HG03060 (cell line): ENCODE measurements around the gene SPTLC3.

Experiments used
- ATAC-seq: cut with Tn5 transposase; IDR thresholded peaks from one replicate; pipeline ENCODE4 v1.9.1; 2021; ENCODE audit warnings: low read depth, moderate number of reproducible peaks; ENCODE audit not compliant: unreplicated experiment

SPTLC3 gene

DNA sequence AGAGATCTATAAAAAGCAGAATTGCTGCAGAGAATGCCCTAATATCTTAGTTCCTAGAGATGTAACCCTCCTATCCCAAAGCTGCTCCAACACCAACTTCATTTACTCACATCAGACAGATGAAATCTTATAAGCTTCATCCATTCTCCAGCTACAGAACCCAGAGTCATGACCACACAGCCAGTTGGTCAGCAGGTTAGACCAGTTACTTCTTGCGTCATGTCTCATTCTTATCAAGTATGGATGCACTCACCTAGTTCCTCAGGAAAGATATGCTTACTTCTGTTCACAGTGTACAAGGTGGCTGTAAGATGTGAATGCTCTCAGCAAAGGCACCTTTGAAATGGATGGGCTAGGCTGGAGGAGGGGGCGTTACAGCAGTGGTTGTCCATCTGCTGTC is 164.4 kb downstream of the SPTLC3 start:
- no peak for ATAC-seq

GRCh38 chr20:13174402-13174801 is 165.6 kb downstream of the SPTLC3 start:
- peak; percentile 87 for ATAC-seq

- ATAC-seq: no peak
These were observed 172.5 kb downstream of the SPTLC3 start for GRCh38 chr20:13180986-13181889.

GRCh38 chr20:13183005-13183404 is 174.2 kb downstream of the SPTLC3 start:
- ATAC-seq: no peak

DNA sequence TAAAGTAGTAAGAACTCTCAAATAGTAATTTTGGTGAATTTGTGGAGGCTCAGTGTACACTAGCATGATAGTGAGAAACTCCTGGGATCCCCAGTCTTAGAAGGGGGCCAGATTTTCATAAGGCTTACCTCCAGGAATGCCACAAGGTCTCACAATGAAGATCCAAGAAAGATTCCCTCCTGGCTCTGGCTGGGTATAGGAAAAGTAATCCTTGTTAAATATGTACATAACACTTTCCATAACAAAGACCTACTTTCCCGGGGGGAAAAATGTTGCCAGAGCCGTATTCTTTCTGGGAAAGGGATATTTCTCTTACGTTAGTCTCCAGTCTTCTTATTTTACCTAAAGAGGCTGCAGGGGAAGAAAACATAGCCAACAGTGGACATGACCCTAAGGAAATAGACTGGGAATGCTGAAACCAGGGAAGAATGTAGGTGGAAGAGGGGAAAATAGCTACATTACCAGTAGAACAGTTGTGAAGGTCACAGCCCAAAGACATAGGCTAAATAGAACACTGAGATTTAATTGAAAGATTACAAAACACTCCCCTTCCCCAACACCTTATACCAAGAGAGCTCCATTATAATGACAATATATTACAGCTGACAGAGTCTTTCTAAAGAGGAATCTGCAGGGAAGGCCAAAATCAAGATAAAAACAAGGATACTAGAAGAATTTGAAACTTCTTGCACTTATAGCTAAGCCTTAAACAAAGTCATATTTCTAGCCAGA is 177.4 kb downstream of the SPTLC3 start:
- ATAC-seq: no peak

DNA sequence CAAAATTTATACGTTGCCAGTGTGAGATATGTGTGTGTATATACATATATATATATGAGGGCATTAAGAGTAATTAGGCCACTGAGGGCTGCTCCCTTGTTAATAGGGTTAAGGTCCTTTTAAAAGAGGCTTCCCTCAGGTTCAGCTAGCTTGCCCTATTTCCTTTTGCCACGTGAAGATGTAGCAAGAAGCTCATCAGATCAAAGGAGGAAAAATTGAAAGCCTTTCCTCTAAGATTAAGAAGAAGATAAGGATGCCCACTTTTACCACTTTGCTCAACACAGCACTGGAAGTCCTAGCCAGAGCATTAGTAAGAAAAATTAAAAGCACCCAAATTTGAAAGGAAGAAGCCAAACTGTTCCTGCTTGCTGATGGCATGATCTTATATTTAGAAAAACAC is 179.1 kb downstream of the SPTLC3 start:
- ATAC-seq: no peak

DNA sequence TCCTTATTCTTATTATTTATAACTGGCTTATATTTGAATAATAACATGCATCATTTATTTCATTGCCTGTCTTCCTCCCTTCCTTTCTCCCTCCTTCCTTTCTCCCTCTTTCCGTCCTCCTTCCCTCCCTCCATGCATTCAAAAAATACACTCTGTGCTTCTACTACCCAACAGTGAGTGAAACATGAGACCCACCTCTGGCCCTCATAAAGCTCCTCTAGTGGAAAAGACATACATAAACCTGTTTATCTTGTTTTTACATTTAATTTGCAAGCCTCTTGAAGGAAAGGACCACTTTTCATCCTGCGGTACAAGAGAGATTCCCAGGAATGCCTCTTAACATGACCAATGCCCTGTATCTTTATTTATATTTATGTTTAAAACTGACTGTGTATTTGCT is 190.5 kb downstream of the SPTLC3 start:
- no peak for ATAC-seq

- no peak for ATAC-seq
These were observed 192.2 kb downstream of the SPTLC3 start for GRCh38 chr20:13200767-13201500.

GRCh38 chr20:13202565-13202964 is 193.8 kb downstream of the SPTLC3 start:
- no peak for ATAC-seq

- no peak for ATAC-seq
These were observed 196.7 kb downstream of the SPTLC3 start for GRCh38 chr20:13205425-13205824.

- ATAC-seq: no peak
These were observed 197.2 kb downstream of the SPTLC3 start for GRCh38 chr20:13205848-13206434.

- no peak for ATAC-seq
These were observed 198.2 kb downstream of the SPTLC3 start for GRCh38 chr20:13207016-13207415.

DNA sequence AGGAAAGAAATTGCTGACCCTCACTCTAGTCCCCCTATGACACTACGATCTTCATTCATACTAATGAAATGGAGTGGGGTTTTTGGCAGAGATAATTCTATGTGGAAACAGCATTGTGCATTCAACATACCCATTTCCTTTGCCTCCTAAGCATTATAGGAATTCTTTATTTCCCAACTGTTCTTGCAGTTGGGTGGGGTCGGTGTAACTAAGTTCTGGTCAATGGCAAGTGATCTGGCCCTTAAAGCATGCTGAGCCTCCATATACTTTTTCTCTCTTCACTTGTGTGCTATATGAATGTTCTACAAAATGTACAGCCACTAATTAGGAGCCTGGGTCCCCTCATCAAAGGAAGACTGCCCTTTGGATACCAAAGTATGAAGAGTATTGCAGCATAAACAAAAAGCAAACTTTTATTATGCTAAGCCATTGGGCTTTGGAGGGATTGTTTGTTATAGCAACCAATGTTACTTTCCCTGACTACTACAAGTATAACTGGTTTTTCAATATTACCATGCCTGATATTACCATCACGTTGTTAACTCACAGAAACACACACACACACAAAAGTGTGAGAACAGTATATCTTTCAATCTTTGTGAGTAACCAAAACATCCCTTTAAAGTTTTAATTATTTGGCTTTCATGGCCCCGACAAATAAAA is 203.3 kb downstream of the SPTLC3 start:
- no peak for ATAC-seq

DNA sequence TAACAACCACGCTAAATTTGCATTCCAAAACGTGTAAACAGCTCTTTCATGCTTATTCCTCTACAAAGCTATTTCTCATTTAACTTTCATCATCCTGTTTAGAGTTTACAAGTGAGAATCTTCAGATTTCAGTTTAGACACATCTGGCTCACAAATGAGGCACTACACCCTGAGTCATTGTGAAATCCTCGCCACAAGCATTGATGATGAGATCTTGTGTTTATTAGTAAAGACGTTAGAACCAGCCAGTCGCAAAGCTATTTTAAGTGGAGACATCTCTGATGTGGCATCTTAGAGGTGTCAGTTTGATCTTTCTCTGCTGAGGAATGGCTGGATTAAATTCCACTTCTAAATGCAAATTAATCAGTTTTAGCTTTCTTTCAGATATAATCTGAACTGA is 204.0 kb downstream of the SPTLC3 start:
- no peak for ATAC-seq

GRCh38 chr20:13213335-13213734 is 204.6 kb downstream of the SPTLC3 start:
- no peak for ATAC-seq

DNA sequence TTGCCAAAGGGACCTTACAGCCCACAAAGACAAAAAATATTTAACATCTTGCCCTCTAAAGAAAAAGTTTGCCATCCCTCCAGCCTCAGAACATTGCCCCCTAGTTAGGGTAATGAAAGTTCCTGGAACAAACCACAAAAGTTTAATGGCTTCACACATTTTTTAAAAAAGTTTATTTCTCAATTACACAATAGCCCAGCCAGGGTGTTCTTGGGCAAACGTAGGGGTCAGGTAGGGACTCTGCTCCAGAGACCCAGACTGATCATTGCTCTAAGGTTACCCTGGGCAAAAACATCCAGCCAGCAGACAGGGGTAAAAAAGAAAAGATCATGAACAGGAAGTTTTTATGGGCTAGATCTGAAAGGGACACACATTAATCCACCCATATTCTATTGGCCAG is 207.8 kb downstream of the SPTLC3 start:
- no peak for ATAC-seq
